HAP-1 (cell line): ENCODE results near the gene PLCB1.

Experiments
- DNase-seq, 2 experiments: peaks; one replicate each; pipeline ENCODE4 v3.0.0-alpha.2; 2016 to 2020; ENCODE audit warnings: low spot score in 2 of 2
- H3K27me3 ChIP-seq: fragments of 250-450 bp; sonication (Bioruptor Pico); 2 replicates; pipeline ENCODE4 v1.5.1; 2020; ENCODE audit warnings: low read depth, mild to moderate bottlenecking, moderate library complexity
- H3K36me3 ChIP-seq: fragments of 250-450 bp; sonication (Bioruptor Pico); replicated peaks from 2 replicates; pipeline ENCODE4 v1.5.1; 2020; ENCODE audit warnings: mild to moderate bottlenecking
- H3K4me1 ChIP-seq: fragments of 250-450 bp; sonication (Bioruptor Pico); 2 replicates; pipeline ENCODE4 v1.5.1; 2020; ENCODE audit warnings: mild to moderate bottlenecking
- H3K4me3 ChIP-seq: fragments of 250-450 bp; sonication (Bioruptor Pico); 2 replicates; pipeline ENCODE4 v1.5.1; 2020; ENCODE audit warnings: mild to moderate bottlenecking, moderate library complexity
- H3K9me3 ChIP-seq: fragments of 250-450 bp; sonication (Bioruptor Pico); 2 replicates; pipeline ENCODE4 v1.5.1; 2020; ENCODE audit warnings: mild to moderate bottlenecking, moderate library complexity
- in situ Hi-C: fragments of 300-500 bp; cut with MboI; formaldehyde crosslinking; loops from 3 replicates; pipeline ENCODE4 v1.14.3; 2020; ENCODE audit warnings: low sequenced_read_pairs, inconsistent platforms, mixed read lengths

The PLCB1 gene

GRCh38 chr20:8390037-8390433 lies 258.0 kb downstream of the PLCB1 start:
- DNase-seq: peak; percentile 8 to 15
- Histone ChIP-seq H3K4me3 (no peak overlapping the region), H3K4me1 (peaks cover 30% of the 10 kb centered on the region), H3K27me3 (no peaks in the 10 kb centered on the region), H3K9me3 (no peaks in the 10 kb centered on the region), H3K36me3 (no peaks in the 10 kb centered on the region)
- in situ Hi-C loops: loop anchor here (25.0 kb wide), 1 partner anchor 353 kb away; no protein-coding TSS in a partner anchor

- no peaks in the 10 kb centered on the region for H3K36me3 ChIP-seq
Observed at GRCh38 chr20:8390500-8390899, 258.4 kb downstream of the PLCB1 start.

GRCh38 chr20:8393381-8393780 lies 261.3 kb downstream of the PLCB1 start:
- no peak for DNase-seq
- Histone ChIP-seq H3K27me3 (no peaks in the 10 kb centered on the region), H3K4me3 (no peak overlapping the region), H3K9me3 (no peaks in the 10 kb centered on the region), H3K4me1 (peaks cover 15% of the 10 kb centered on the region), H3K36me3 (no peaks in the 10 kb centered on the region)
- in situ Hi-C loops: loop anchor here (25.0 kb wide), 1 partner anchor 356 kb away; no protein-coding TSS in a partner anchor

More at GRCh38 chr20:8390500-8390899, 258.4 kb downstream of the PLCB1 start:
- Histone ChIP-seq H3K27me3 (no peaks in the 10 kb centered on the region), H3K4me3 (no peak overlapping the region), H3K9me3 (no peaks in the 10 kb centered on the region), H3K4me1 (peaks cover 30% of the 10 kb centered on the region)
- peak; percentile 14 to 17 for DNase-seq
- in situ Hi-C loops: loop anchor here (25.0 kb wide), 1 partner anchor 353 kb away; no protein-coding TSS in a partner anchor

- no peaks in the 10 kb centered on the region for H3K36me3 ChIP-seq
- in situ Hi-C loops: loop anchor here (25.0 kb wide), 1 partner anchor 357 kb away; no protein-coding TSS in a partner anchor
- H3K27me3 ChIP-seq: no peaks in the 10 kb centered on the region
- no peaks in the 10 kb centered on the region for H3K9me3 ChIP-seq
- peaks cover 5% of the 10 kb centered on the region for H3K4me1 ChIP-seq
- no peak for DNase-seq
- H3K4me3 ChIP-seq: no peak overlapping the region
Observed at GRCh38 chr20:8394308-8394945, 262.4 kb downstream of the PLCB1 start.

- H3K36me3 ChIP-seq: no peaks in the 10 kb centered on the region
- in situ Hi-C loops: loop anchor here (25.0 kb wide), 1 partner anchor 359 kb away; no protein-coding TSS in a partner anchor
Observed at GRCh38 chr20:8395956-8396355, 263.9 kb downstream of the PLCB1 start.

GRCh38 chr20:8398263-8399051 lies 266.4 kb downstream of the PLCB1 start:
- no peaks in the 10 kb centered on the region for H3K4me1 ChIP-seq
- in situ Hi-C loops: loop anchor here (25.0 kb wide), 1 partner anchor 361 kb away; no protein-coding TSS in a partner anchor
- DNase-seq: no peak
- H3K9me3 ChIP-seq: no peaks in the 10 kb centered on the region
- no peaks in the 10 kb centered on the region for H3K27me3 ChIP-seq
- no peaks in the 10 kb centered on the region for H3K36me3 ChIP-seq
- H3K4me3 ChIP-seq: no peak overlapping the region

More at GRCh38 chr20:8395956-8396355, 263.9 kb downstream of the PLCB1 start:
- DNase-seq: no peak
- H3K9me3 ChIP-seq: no peaks in the 10 kb centered on the region
- no peaks in the 10 kb centered on the region for H3K27me3 ChIP-seq
- H3K4me1 ChIP-seq: no peaks in the 10 kb centered on the region
- no peak overlapping the region for H3K4me3 ChIP-seq

GRCh38 chr20:8399947-8400346 lies 267.9 kb downstream of the PLCB1 start:
- Histone ChIP-seq H3K4me1 (no peaks in the 10 kb centered on the region), H3K36me3 (no peaks in the 10 kb centered on the region), H3K9me3 (no peaks in the 10 kb centered on the region), H3K4me3 (no peak overlapping the region), H3K27me3 (no peaks in the 10 kb centered on the region)
- DNase-seq: no peak
- in situ Hi-C loops: loop anchor here (25.0 kb wide), 1 partner anchor 363 kb away; no protein-coding TSS in a partner anchor

GRCh38 chr20:8400486-8400885 lies 268.4 kb downstream of the PLCB1 start:
- no peaks in the 10 kb centered on the region for H3K4me1 ChIP-seq
- no peak overlapping the region for H3K4me3 ChIP-seq
- H3K36me3 ChIP-seq: no peaks in the 10 kb centered on the region
- in situ Hi-C loops: no loop called here
- H3K27me3 ChIP-seq: no peaks in the 10 kb centered on the region
- no peaks in the 10 kb centered on the region for H3K9me3 ChIP-seq
- no peak for DNase-seq

- Histone ChIP-seq H3K27me3 (no peaks in the 10 kb centered on the region), H3K9me3 (no peaks in the 10 kb centered on the region), H3K36me3 (no peaks in the 10 kb centered on the region), H3K4me3 (no peak overlapping the region), H3K4me1 (no peaks in the 10 kb centered on the region)
- DNase-seq: no peak
- in situ Hi-C loops: no loop called here
Observed at GRCh38 chr20:8401556-8401955, 269.5 kb downstream of the PLCB1 start.

GRCh38 chr20:8402798-8403197 lies 270.7 kb downstream of the PLCB1 start:
- no peaks in the 10 kb centered on the region for H3K27me3 ChIP-seq
- no peak for DNase-seq
- H3K36me3 ChIP-seq: no peaks in the 10 kb centered on the region
- in situ Hi-C loops: no loop called here
- no peaks in the 10 kb centered on the region for H3K9me3 ChIP-seq
- no peaks in the 10 kb centered on the region for H3K4me1 ChIP-seq
- H3K4me3 ChIP-seq: no peak overlapping the region

- in situ Hi-C loops: no loop called here
- Histone ChIP-seq H3K4me3 (no peak overlapping the region), H3K9me3 (no peaks in the 10 kb centered on the region), H3K36me3 (no peaks in the 10 kb centered on the region), H3K27me3 (no peaks in the 10 kb centered on the region), H3K4me1 (no peaks in the 10 kb centered on the region)
- DNase-seq: no peak
Observed at GRCh38 chr20:8404912-8405635, 273.0 kb downstream of the PLCB1 start.

GRCh38 chr20:8406391-8406790 lies 274.3 kb downstream of the PLCB1 start:
- H3K9me3 ChIP-seq: no peaks in the 10 kb centered on the region
- H3K4me1 ChIP-seq: no peaks in the 10 kb centered on the region
- in situ Hi-C loops: no loop called here
- H3K4me3 ChIP-seq: no peak overlapping the region
- no peak for DNase-seq
- H3K36me3 ChIP-seq: no peaks in the 10 kb centered on the region
- H3K27me3 ChIP-seq: no peaks in the 10 kb centered on the region

- Histone ChIP-seq H3K4me1 (no peaks in the 10 kb centered on the region), H3K4me3 (no peak overlapping the region), H3K9me3 (no peaks in the 10 kb centered on the region), H3K27me3 (no peaks in the 10 kb centered on the region), H3K36me3 (no peaks in the 10 kb centered on the region)
- in situ Hi-C loops: no loop called here
- no peak for DNase-seq
Observed at GRCh38 chr20:8408587-8409307, 276.7 kb downstream of the PLCB1 start.
